ENCODE results near the gene CDCA4. TPM values are rescaled to one million over a fixed set of nuclear protein-coding genes. Genes with fewer than 3 reads are reported as not detected.
A peak's percentile ranks its signal among the peaks of the same experiment; 100 is the strongest.

CDCA4 gene
- polyA plus RNA-seq, 2 of the 4 experiments (the other 2 are of a cell fraction): 24.2 to 26.9 TPM

- TF ChIP-seq REST (IDR thresholded peaks at IDR 0.05) (no peak), SREBF2 (IDR thresholded peaks at IDR 0.05) (no peak), GATA3 (IDR thresholded peaks at IDR 0.05; ENCODE audit: borderline replicate concordance) (peak; percentile 68), ZFP36 (IDR thresholded peaks at IDR 0.05; ENCODE audit: borderline replicate concordance, partially characterized antibody) (no peak), CBX8 (IDR thresholded peaks at IDR 0.05) (no peak), EP300 (IDR thresholded peaks at IDR 0.05) (peak in 1 of 2 experiments; percentile 51; a peak in 2 of 5 replicates), FOSL2 (IDR thresholded peaks at IDR 0.05) (peak; percentile 60), FOSL2 (CRISPR knock-in tag; IDR thresholded peaks at IDR 0.05) (peak; percentile 90), JUN (IDR thresholded peaks at IDR 0.05) (peak; percentile 46 to 66; a peak in 1 of 5 replicates), TFCP2L1 (CRISPR knock-in tag; IDR thresholded peaks at IDR 0.05) (peak; percentile 14), KDM1A (IDR thresholded peaks at IDR 0.05; ENCODE audit: low read depth) (no peak), HOXB13 (CRISPR knock-in tag; IDR thresholded peaks at IDR 0.05; ENCODE audit: low read depth) (peak; percentile 60), MAX (IDR thresholded peaks at IDR 0.05) (peak; percentile 81), MAFK (IDR thresholded peaks at IDR 0.05; ENCODE audit: partially characterized antibody) (peak; percentile 75), FOSB (CRISPR knock-in tag; IDR thresholded peaks at IDR 0.05) (no peak), RNF2 (IDR thresholded peaks at IDR 0.05; ENCODE audit: borderline replicate concordance, low read depth) (no peak), NR3C1 (IDR thresholded peaks at IDR 0.05) (no peak), ELK1 (IDR thresholded peaks at IDR 0.05; ENCODE audit: low read depth, low read length) (no peak), HOXA7 (CRISPR knock-in tag; IDR thresholded peaks at IDR 0.05) (no peak), NFE2L2 (conservative IDR thresholded peaks at IDR 0.05; ENCODE audit: low read length) (no peak), RARB (CRISPR knock-in tag; IDR thresholded peaks at IDR 0.05) (no peak), MAZ (IDR thresholded peaks at IDR 0.05; ENCODE audit: borderline replicate concordance, low read depth, low read length) (no peak), NPAS2 (CRISPR knock-in tag; IDR thresholded peaks at IDR 0.05; ENCODE audit: borderline replicate concordance) (peak; percentile 50; the same call in 1 of the 2 replicates), CTCF (IDR thresholded peaks at IDR 0.05) (no peak), CHD4 (IDR thresholded peaks at IDR 0.05; ENCODE audit: borderline replicate concordance) (0 out of 2 replicates have a peak, but pooled peaks have one; percentile 18), ZSCAN20 (CRISPR knock-in tag; IDR thresholded peaks at IDR 0.05) (no peak)
Measured at GRCh38 chr14:104972301-104973134, 48.4 kb downstream of the CDCA4 start (continued).

Data from A549 (cell line).